Psoas muscle (tissue), 8 donors: Measurements from ENCODE around the gene MYO1B. TPM values are rescaled to one million over a fixed set of nuclear protein-coding genes. Genes with fewer than 3 reads are reported as not detected.

Experiments
- ATAC-seq, 4 donors: fragments of 200-7000 bp; cut with Tn5 transposase; one replicate each; pipeline ENCODE4 v1.9.1; 2020; ENCODE audit warnings: moderate library complexity in 3 of 4, mild to moderate bottlenecking in 2 of 4
- DNase-seq, 2 donors: peaks; one replicate each; pipeline ENCODE4 v3.0.0-alpha.2; 2020
- H3K27ac ChIP-seq: fragments of 200-600 bp; one replicate; pipeline ENCODE4 v1.8.0; 2022
- H3K27me3 ChIP-seq, 3 donors: fragments of 200-600 bp in 1 of 3; one replicate each; pipeline versions ENCODE4 v1.6.1 to v1.8.0; 2013 to 2022; ENCODE audit warnings: low read length in 2 of 3, mild to moderate bottlenecking in 2 of 3, moderate library complexity in 1 of 3; ENCODE audit not compliant: insufficient read depth in 3 of 3
- H3K36me3 ChIP-seq, 2 donors: fragments of 200-600 bp in 1 of 2; one replicate each; pipeline versions ENCODE4 v1.6.1 to v1.8.0; 2013 to 2022; ENCODE audit warnings: low read depth in 1 of 2, mild to moderate bottlenecking in 1 of 2, moderate library complexity in 1 of 2; ENCODE audit not compliant: insufficient read depth in 1 of 2
- H3K4me1 ChIP-seq: fragments of 200-600 bp; one replicate; pipeline ENCODE4 v1.8.0; 2022
- H3K4me3 ChIP-seq: fragments of 200-600 bp; one replicate; pipeline ENCODE4 v1.8.0; 2022; ENCODE audit warnings: mild to moderate bottlenecking
- H3K9me3 ChIP-seq: fragments of 200-600 bp; one replicate; pipeline ENCODE4 v1.8.0; 2022
- CTCF ChIP-seq: fragments of 200-600 bp; IDR thresholded peaks from one replicate; pipeline ENCODE4 v1.8.0; 2022; ENCODE audit warnings: antibody characterized with exemption
- WGBS, 3 donors: extraction: QIAGEN DNeasy Blood & Tissue Kit; methylation state at CpG; one replicate each; pipeline versions ENCODE4 v1.1.6 to v1.1.7; 2013; 5-methylcytosine and 5-hydroxymethylcytosine counted together
- intact Hi-C, 2 donors: fragments of 100-400 bp; cut with DNase I; formaldehyde crosslinking; loops; one replicate each; pipeline versions ENCODE4 v1.11.0 to v1.14.2; 2022
- polyA plus RNA-seq, 3 donors: library from polyadenylated mRNA; stranded (reverse); fragments of 200-250 nt; gene quantifications; one replicate each; pipeline ENCODE4 v1.2.3, GENCODE V29; 2013
- total RNA-seq, 4 donors: library from RNA; stranded (reverse); fragmentation: NEBNext Ultra II Directional in 2 of 4; extraction: Animal tissue kit (Norgen Biotek cat#: 25700) in 2 of 4; gene quantifications; one replicate each; pipeline versions ENCODE4 v1.2.1 to v1.2.4, GENCODE V29; 2021 to 2023
- donor health status: healthy with polysubstance abuse.
- donor health status: DM: no; HTN: no; CAD: no; lungs with moderate emphysema.
- donor health status: Bipolar disorder and iron deficiency.
- donor health status: healthy.
- donor health status: DM: yes; HTN: yes; CAD: no.
- donor health status: DM: no; HTN: no; CAD: no.
- donor health status: DM: no; HTN: no; CAD: no.
- donor health status: DM: yes; HTN: yes; CAD: no.

MYO1B gene
- total and polyA plus RNA-seq, 7 donors: 4.4 to 14.1 (median 7.9) TPM

GRCh38 chr2:191386938-191387536 lies 141.8 kb downstream of the MYO1B start:
- Histone ChIP-seq H3K36me3 (peaks cover 0 to 4% of the 10 kb centered on the region in 2 donors), H3K27ac (no peak overlapping the region)
- ATAC-seq: no peak

GRCh38 chr2:191389288-191389687 lies 144.1 kb downstream of the MYO1B start:
- no peaks in the 10 kb centered on the region for H3K9me3 ChIP-seq
- WGBS, 3 donors: 89 to 94% (median 91%) methylated on average over 5 of the region's 5 CpGs
- no peaks in the 10 kb centered on the region for H3K27me3 ChIP-seq
- no peak for TF ChIP-seq CTCF
- no peak overlapping the region for H3K4me3 ChIP-seq
- H3K36me3 ChIP-seq: peaks cover 0 to 9% of the 10 kb centered on the region in 2 donors
- intact Hi-C loops: no loop called here
- no peak for DNase-seq
- no peak overlapping the region for H3K27ac ChIP-seq
- no peaks in the 10 kb centered on the region for H3K4me1 ChIP-seq
- no peak for ATAC-seq

More at GRCh38 chr2:191386938-191387536, 141.8 kb downstream of the MYO1B start:
- Histone ChIP-seq H3K4me3 (no peak overlapping the region), H3K9me3 (no peaks in the 10 kb centered on the region), H3K4me1 (peaks cover 3% of the 10 kb centered on the region), H3K27me3 (no peaks in the 10 kb centered on the region)
- intact Hi-C loops: no loop called here
- DNase-seq: no peak
- TF ChIP-seq CTCF: no peak
- 90 to 93% (median 90%) methylated on average over 7 of the region's 7 CpGs for WGBS, 3 donors

GRCh38 chr2:191391171-191391570 lies 146.0 kb downstream of the MYO1B start:
- no peak for TF ChIP-seq CTCF
- Histone ChIP-seq H3K4me3 (no peak overlapping the region), H3K4me1 (no peaks in the 10 kb centered on the region), H3K36me3 (peaks cover 0 to 9% of the 10 kb centered on the region in 2 donors), H3K9me3 (no peaks in the 10 kb centered on the region), H3K27me3 (no peaks in the 10 kb centered on the region), H3K27ac (no peak overlapping the region)
- intact Hi-C loops: no loop called here
- DNase-seq (no peak), ATAC-seq (no peak)
- WGBS, 3 donors: 96 to 97% (median 97%) methylated on average over 3 of the region's 3 CpGs

GRCh38 chr2:191394043-191394442 lies 148.8 kb downstream of the MYO1B start:
- no peak overlapping the region for H3K4me3 ChIP-seq
- peaks cover 0 to 9% of the 10 kb centered on the region in 2 donors for H3K36me3 ChIP-seq
- intact Hi-C loops: no loop called here
- no peaks in the 10 kb centered on the region for H3K4me1 ChIP-seq
- TF ChIP-seq CTCF: no peak
- no peaks in the 10 kb centered on the region for H3K27me3 ChIP-seq
- no peaks in the 10 kb centered on the region for H3K9me3 ChIP-seq
- H3K27ac ChIP-seq: no peak overlapping the region
- ATAC-seq (no peak), DNase-seq (no peak)
- 78 to 87% (median 87%) methylated on average over 2 of the region's 2 CpGs for WGBS, 3 donors

- 91 to 95% (median 94%) methylated on average over 5 of the region's 5 CpGs for WGBS, 3 donors
- TF ChIP-seq CTCF: no peak
- H3K9me3 ChIP-seq: no peaks in the 10 kb centered on the region
- H3K27ac ChIP-seq: no peak overlapping the region
- peaks cover 0 to 6% of the 10 kb centered on the region in 2 donors for H3K36me3 ChIP-seq
- intact Hi-C loops: no loop called here
- H3K27me3 ChIP-seq: no peaks in the 10 kb centered on the region
- ATAC-seq: no peak
- no peak overlapping the region for H3K4me3 ChIP-seq
- no peaks in the 10 kb centered on the region for H3K4me1 ChIP-seq
- no peak for DNase-seq
These were observed 151.6 kb downstream of the MYO1B start for GRCh38 chr2:191396794-191397193.
